Motor neuron (in vitro differentiated cells): ENCODE data around the gene CPT1B. TPM values are rescaled to one million over a fixed set of nuclear protein-coding genes. Genes with fewer than 3 reads are reported as not detected.

ENCODE experiments used
- ATAC-seq, 8 experiments: fragments of 200-7000 bp; cut with Tn5 transposase; replicated peaks in 6 of 8; 2 replicates each; pipeline ENCODE4 v1.8.0; 2021; ENCODE audit warnings: mild to moderate bottlenecking in 8 of 8, moderate library complexity in 8 of 8
- H3K27ac ChIP-seq, 2 donors: fragments of 250-450 bp; sonication (Bioruptor Pico); 2 replicates each; pipeline ENCODE4 v1.9.0; 2021; ENCODE audit warnings: antibody characterized with exemption in 2 of 2, mild to moderate bottlenecking in 2 of 2, moderate library complexity in 1 of 2
- H3K4me1 ChIP-seq, 2 donors: fragments of 250-450 bp; sonication (Bioruptor Pico); replicated peaks in 1 of 2; 2 replicates each; pipeline ENCODE4 v1.6.1; 2021; ENCODE audit warnings: antibody characterized with exemption in 2 of 2, mild to moderate bottlenecking in 2 of 2, moderate library complexity in 1 of 2
- H3K4me3 ChIP-seq, 5 donors: fragments of 250-450 bp; sonication (Bioruptor Pico); 2 replicates each; pipeline ENCODE4 v1.9.0; 2021; ENCODE audit warnings: antibody characterized with exemption in 5 of 5, mild to moderate bottlenecking in 5 of 5, moderate library complexity in 4 of 5
- WGBS, 10 experiments: fragments of 450-650 bp; shearing (Covaris generic); methylation state at CpG; one replicate each; pipeline ENCODE4 v1.0.0; 2022; 5-methylcytosine and 5-hydroxymethylcytosine counted together
- in situ Hi-C, 9 experiments: fragments of 400-800 bp; cut with MboI; loops; one replicate each; pipeline ENCODE4 v1.15.0; 2021; ENCODE audit warnings: low sequenced_read_pairs in 9 of 9, low pct_unique_long_range_greater_than_20kb in 2 of 9; ENCODE audit not compliant: unreplicated experiment in 9 of 9
- total RNA-seq, 8 experiments: library from RNA; unstranded; fragments of 300-600 nt; gene quantifications; 2 replicates each; pipeline versions ENCODE4 v1.2.3 to v1.2.4, GENCODE V29; 2022

CPT1B gene
- total RNA-seq, 8 experiments from 2014 or later: 2.8 to 17.7 (median 9.6) TPM

- ATAC-seq: peak in 2 of 8 experiments; percentile 33 to 65
- WGBS, 10 experiments: 30 to 40% methylated on average over 1 to 2 of the region's 19 CpGs; no CpG with 5 or more reads in 8 of the 10 experiments
- in situ Hi-C loops: no loop called here
Measured at GRCh38 chr22:50606165-50606945, 28.1 kb upstream of the CPT1B start.

GRCh38 chr22:50605613-50606074, 27.4 kb upstream of the CPT1B start:
- WGBS, 10 experiments: no CpG with 5 or more reads among the region's 20 CpGs
- H3K4me3 ChIP-seq: no peak overlapping the region
- in situ Hi-C loops: no loop called here
- ATAC-seq: no peak
- peaks cover 9 to 10% of the 10 kb centered on the region in 2 donors for H3K4me1 ChIP-seq
- H3K27ac ChIP-seq: no peak overlapping the region

More at GRCh38 chr22:50606165-50606945, 28.1 kb upstream of the CPT1B start:
- Histone ChIP-seq H3K27ac (no peak overlapping the region), H3K4me1 (peaks cover 9 to 10% of the 10 kb centered on the region in 2 donors), H3K4me3 (no peak overlapping the region)

DNA sequence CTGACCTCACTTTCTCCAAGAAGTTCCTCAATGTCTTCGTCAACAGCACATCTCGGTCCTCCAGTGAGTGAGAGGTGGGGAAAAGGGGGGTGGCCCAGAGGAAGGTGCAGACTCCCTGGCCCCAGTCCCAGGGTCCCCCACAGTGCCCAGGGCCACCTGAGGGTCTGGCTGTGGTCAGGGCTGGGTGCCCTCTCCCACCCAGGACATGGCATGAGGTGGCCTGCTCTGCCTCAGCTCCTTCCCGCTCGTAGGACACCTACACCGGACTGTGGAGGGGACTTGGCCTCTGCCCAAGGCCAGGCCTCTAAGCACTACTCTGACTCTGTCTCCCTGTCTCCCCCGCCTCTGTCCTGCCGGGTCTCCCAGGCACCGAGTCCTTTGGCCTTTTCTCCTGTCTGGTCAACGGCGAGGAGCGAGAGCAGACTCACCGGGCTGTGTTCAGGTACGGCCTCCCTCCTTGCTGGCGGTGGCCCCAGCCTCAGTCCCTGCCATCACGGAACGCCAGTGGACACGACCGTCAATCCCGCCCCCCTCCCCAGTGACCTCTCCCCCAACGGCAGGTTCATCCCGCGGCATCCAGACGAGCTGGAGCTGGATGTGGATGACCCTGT, 26.9 kb upstream of the CPT1B start:
- ATAC-seq: no peak
- peaks cover 9 to 10% of the 10 kb centered on the region in 2 donors for H3K4me1 ChIP-seq
- in situ Hi-C loops: no loop called here
- no peak overlapping the region for H3K4me3 ChIP-seq
- 80% methylated on average over 2 of the region's 23 CpGs; no CpG with 5 or more reads in 9 of the 10 experiments for WGBS, 10 experiments
- no peak overlapping the region for H3K27ac ChIP-seq

- H3K4me3 ChIP-seq: no peak overlapping the region
- ATAC-seq: no peak
- no peak overlapping the region for H3K27ac ChIP-seq
- 7 to 90% (median 72%) methylated on average over 2 to 12 of the region's 103 CpGs; no CpG with 5 or more reads in 6 of the 10 experiments for WGBS, 10 experiments
- H3K4me1 ChIP-seq: peaks cover 10 to 12% of the 10 kb centered on the region in 2 donors
- in situ Hi-C loops: no loop called here
Measured at GRCh38 chr22:50604256-50605001, 26.2 kb upstream of the CPT1B start.

DNA sequence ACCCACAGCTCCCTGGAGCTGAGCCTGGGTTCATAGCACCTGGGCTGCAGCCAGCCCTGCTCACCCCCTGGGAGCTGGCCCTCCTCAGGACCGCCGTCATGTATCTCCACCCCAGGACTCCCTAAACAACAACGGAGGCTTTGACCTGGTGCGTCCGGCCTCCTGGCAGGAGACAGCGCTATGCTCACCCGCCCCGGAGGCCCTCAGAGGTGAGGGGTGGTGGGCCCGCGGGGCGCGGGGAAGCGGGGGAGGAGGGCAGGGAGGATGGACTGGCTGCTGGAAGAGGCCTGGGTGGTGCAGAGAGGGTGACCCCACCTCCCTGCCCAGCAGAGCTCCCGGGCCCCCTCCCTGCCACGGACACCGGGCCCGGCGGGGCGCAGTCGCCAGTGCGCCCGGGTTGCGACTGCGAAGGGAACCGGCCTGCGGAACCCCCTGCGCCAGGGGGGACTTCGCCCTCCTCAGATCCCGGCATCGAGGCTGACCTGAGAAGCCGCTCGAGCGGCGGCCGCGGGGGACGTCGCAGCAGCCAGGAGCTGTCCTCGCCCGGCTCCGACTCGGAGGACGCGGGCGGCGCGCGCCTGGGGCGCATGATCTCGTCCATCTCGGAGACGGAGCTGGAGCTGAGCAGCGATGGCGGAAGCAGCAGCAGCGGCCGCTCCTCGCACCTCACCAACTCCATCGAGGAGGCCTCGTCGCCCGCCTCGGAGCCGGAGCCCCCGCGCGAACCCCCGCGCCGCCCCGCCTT, 25.5 kb upstream of the CPT1B start:
- no peak for ATAC-seq
- no peak overlapping the region for H3K27ac ChIP-seq
- WGBS, 10 experiments: 70% methylated on average over 12 to 14 of the region's 70 CpGs; no CpG with 5 or more reads in 8 of the 10 experiments

DNA sequence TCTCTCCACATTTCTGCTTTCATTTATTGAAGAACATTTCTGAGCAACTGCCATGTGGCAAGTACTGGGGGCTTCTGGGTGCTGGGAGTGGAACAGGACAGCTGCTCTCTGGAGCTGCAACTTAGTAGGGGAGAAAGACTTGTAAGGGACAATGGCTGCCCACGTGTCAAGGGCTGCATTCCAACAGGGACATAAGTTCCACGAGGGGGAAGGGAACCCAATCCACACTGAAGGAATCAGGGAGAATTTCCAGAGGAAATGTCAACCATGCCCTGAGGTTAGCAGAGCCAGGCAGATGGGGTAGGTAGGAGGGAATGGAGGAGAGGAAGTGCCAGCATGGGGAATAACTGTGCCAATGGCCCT, 24.1 kb upstream of the CPT1B start:
- no peak overlapping the region for H3K27ac ChIP-seq
- 11 to 39% (median 26%) methylated on average over 2 of the region's 2 CpGs; no CpG with 5 or more reads in 6 of the 10 experiments for WGBS, 10 experiments
- peaks cover 10 to 13% of the 10 kb centered on the region in 2 donors for H3K4me1 ChIP-seq
- H3K4me3 ChIP-seq: peak overlapping the region in 2 of 5 donors; percentile 60 to 79
- in situ Hi-C loops: no loop called here
- ATAC-seq: no peak

More for the DNA sequence above, 25.5 kb upstream of the CPT1B start:
- in situ Hi-C loops: no loop called here
- Histone ChIP-seq H3K4me3 (no peak overlapping the region), H3K4me1 (peaks cover 10 to 13% of the 10 kb centered on the region in 2 donors)

GRCh38 chr22:50601669-50602337, 23.6 kb upstream of the CPT1B start:
- peak in 2 of 8 experiments; percentile 19 to 34 for ATAC-seq

GRCh38 chr22:50600967-50601668, 22.9 kb upstream of the CPT1B start:
- Histone ChIP-seq H3K27ac (peak overlapping the region; percentile 89 to 90), H3K4me3 (peak overlapping the region; percentile 59 to 79 (median 63)), H3K4me1 (peaks cover 10 to 13% of the 10 kb centered on the region in 2 donors)
- peak in 7 of 8 experiments; percentile 2 to 60 (median 55) for ATAC-seq
- in situ Hi-C loops: no loop called here
- WGBS, 10 experiments: 0% methylated on average over 1 of the region's 52 CpGs; no CpG with 5 or more reads in 9 of the 10 experiments

More at GRCh38 chr22:50601669-50602337, 23.6 kb upstream of the CPT1B start:
- in situ Hi-C loops: no loop called here
- peaks cover 10 to 13% of the 10 kb centered on the region in 2 donors for H3K4me1 ChIP-seq
- 32 to 60% (median 46%) methylated on average over 1 to 7 of the region's 12 CpGs; no CpG with 5 or more reads in 3 of the 10 experiments for WGBS, 10 experiments
- peak overlapping the region; percentile 89 to 90 for H3K27ac ChIP-seq
- H3K4me3 ChIP-seq: peak overlapping the region; percentile 59 to 79 (median 63)

DNA sequence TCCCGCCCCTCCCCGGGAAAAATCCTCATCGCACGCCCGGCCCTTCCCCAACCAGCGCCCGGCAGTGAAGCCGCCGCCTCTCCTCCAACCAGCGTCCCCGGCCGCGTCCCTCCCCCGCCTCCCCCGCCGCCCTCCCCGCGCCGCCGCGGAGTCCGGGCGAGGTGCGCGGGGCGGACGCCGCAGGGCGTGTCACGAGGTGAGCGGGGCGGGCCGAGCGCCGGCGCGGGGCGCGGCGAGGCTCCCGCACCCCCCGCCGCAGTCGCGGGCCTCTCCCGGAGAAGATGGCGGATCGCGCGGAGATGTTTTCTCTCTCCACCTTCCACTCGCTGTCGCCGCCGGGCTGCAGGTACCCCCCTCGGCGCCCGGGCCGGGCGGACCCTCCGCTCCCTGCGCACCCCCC, 22.3 kb upstream of the CPT1B start, which contains the start of gene MAPK8IP2:
TSS of gene MAPK8IP2 (plus strand) at position 256 of the 400 bp plus-strand sequence. CDS start at position 282, 26 bp downstream.
- H3K27ac ChIP-seq: peak within 1 kb of the TSS; percentile 89 to 90
- in situ Hi-C loops: no loop called here
- no CpG with 5 or more reads among the region's 61 CpGs for WGBS, 10 experiments
- H3K4me3 ChIP-seq: peak within 1 kb of the TSS; percentile 59 to 79 (median 63)
- H3K4me1 ChIP-seq: peaks cover 10 to 13% of the 10 kb centered on the region in 2 donors
- ATAC-seq: peak; percentile 75 to 83 (median 80)

GRCh38 chr22:50599816-50600455, 21.7 kb upstream of the CPT1B start:
- in situ Hi-C loops: no loop called here
- Histone ChIP-seq H3K4me3 (peak overlapping the region; percentile 59 to 79 (median 63)), H3K4me1 (peaks cover 10 to 13% of the 10 kb centered on the region in 2 donors), H3K27ac (peak overlapping the region; percentile 89 to 90)
- 27 to 50% (median 36%) methylated on average over 4 to 14 of the region's 52 CpGs; no CpG with 5 or more reads in 5 of the 10 experiments for WGBS, 10 experiments
- ATAC-seq: peak; percentile 50 to 96 (median 56)

GRCh38 chr22:50597097-50597496, 18.9 kb upstream of the CPT1B start:
- Histone ChIP-seq H3K27ac (no peak overlapping the region), H3K4me3 (no peak overlapping the region), H3K4me1 (peaks cover 5 to 11% of the 10 kb centered on the region in 2 donors)
- in situ Hi-C loops: no loop called here
- WGBS, 10 experiments: 30 to 84% (median 55%) methylated on average over 1 to 5 of the region's 5 CpGs; no CpG with 5 or more reads in 4 of the 10 experiments
- no peak for ATAC-seq
